Activated T-cell treated with anti-CD3 and anti-CD28 coated beads for 24 hours (primary cell): ENCODE measurements around the gene KAT14.
"Not testable (repeated sequence)": the region's sequence is repeated elsewhere in the genome, so short reads cannot be mapped to it uniquely, and the experiment has no call there.

Experiments used
- DNase-seq: peaks from one replicate; pipeline ENCODE4 v3.0.0-alpha.2; 2020; ENCODE audit warnings: low read depth

The KAT14 gene

DNA sequence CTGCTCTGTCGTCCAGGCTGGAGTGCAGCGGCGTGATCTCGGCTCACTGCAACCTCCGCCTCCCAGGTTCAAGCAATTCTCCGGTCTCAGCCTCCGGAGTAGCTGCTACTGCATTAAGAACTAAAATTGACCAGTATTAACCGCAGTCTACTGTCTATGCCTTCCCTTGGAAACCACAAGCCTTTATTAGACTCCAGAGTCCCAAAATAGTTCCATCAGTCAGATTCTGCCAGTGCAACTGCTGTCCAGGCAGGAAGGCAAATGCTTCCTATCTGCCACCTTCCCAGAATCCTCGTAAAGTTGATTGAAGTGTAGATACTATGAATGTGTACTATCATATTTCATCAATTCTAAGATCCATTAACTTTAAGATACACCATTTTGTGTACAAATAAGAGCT is 16.7 kb downstream of the KAT14 start:
- no peak for DNase-seq

DNA sequence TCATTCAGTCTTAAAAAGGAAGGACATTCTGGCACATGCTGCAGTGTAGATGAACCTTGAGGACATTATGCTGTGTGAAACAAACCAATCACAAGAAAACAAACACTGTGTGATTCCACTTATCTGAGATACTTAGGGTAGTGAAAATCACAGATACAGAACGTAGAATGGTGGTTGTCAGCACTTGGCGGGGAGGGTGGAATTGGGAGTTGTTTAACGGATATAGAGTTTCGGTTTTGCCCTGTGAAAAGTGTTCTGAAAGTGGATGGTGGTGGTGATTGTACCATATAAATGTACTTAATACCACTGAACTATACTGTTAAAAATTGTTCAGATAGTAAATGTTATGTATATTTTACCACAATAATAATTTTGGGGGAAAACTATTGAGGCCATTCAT is 18.4 kb downstream of the KAT14 start:
- no peak for DNase-seq

- no peak for DNase-seq
Observed at GRCh38 chr20:18164356-18164755, 26.7 kb downstream of the KAT14 start.

DNA sequence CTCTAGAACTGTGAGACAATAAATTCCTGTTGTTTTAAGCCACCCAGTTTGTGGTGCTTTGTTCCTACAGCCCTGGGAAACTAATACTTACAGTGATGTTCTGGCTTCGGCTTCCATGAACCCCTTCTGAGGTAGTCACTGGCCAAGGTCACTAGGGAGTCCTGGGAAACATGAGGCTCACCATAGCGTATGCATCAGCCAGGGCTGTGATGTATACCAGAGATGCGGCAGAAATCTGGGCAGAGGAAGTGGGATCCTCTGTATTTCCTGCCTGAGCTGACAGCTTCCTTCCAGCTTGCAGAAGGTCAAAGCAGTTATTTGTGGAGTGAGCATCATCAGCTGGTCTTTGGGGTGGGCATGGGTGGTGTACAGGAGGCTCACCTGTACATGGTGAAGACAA is 27.9 kb downstream of the KAT14 start:
- no peak for DNase-seq

- no peak for DNase-seq
Observed at GRCh38 chr20:18166241-18166881, 28.7 kb downstream of the KAT14 start.

GRCh38 chr20:18166950-18167349 is 29.3 kb downstream of the KAT14 start:
- DNase-seq = no peak

DNA sequence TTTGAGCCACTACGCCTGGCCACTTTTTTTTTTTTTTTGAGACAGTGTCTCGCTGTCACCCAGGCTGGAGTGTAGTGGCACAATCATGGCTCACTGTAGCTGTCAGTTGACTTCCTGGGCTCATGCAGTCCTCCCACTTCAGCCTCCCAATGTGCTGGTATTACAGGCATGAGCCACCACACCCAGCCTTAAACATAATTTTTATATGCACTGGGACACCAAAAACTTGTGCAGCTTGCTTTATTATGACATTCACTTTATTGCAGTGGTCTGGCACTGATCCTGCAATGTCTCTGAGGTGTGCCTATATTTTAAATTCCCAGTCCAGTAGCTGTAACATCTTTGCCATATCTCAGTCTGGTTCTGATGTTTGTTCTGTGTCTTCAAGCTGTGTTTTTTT is 34.7 kb downstream of the KAT14 start:
- no peak for DNase-seq

DNA sequence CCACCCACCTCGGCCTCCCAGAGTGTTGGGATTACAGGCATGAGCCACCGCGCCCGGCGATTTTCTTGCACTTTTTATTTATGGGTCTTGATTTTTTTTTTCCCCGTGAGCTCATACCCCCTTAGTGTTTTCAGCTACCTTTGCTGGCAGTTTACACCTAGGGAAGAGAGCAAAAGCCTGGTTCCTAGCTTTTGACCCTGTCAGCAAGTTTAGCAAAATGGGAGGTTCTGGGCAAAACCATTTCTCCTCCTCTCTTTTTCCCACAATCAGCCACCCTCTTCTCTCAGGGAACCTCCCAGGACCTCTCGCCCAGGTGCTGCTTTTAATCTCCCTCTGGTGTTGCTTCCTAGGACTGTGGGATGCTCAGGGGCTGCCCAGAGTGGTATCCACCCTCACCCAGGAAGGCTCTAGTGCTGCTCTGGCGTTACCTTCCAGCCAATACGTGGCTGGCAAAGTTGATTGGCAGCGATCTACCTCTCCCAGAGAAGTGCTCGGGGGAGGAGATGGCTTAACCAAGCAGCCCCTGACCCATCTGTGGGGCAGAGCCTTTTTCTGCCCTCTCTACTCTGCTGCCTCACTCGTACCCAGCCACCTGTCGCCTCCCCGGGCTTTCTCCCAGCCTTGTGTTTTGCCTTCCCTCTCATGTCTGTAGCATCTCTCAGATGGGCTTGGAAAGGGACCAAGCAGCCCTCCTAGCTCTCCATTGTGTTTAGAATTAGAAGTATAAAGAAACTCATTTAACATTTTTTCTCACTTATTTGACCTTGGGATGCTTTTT is 37.4 kb downstream of the KAT14 start:
- no peak for DNase-seq

GRCh38 chr20:18176318-18176785 is 38.7 kb downstream of the KAT14 start:
- no peak for DNase-seq

DNA sequence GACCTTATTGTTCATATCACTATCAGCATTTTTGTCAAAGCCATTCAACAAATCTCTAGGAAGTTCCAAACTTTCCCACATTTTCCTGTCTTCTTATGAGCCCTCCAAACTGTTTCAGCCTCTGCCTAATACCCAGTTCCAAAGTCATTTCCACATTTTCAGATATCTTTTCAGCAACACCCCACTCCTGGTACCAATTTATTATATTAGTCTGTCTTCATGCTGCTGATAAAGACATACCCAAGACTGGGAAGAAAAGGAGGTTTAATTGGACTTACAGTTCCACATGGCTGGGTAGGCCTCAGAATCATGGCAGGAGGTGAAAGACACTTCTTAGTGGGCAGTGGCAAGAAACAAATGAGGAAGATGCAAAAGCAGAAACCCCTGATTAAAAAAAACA is 42.7 kb downstream of the KAT14 start:
- not testable (repeated sequence) for DNase-seq

GRCh38 chr20:18180815-18181214 is 43.2 kb downstream of the KAT14 start:
- DNase-seq = no peak

GRCh38 chr20:18187020-18187419 is 49.4 kb downstream of the KAT14 start:
- no peak for DNase-seq

DNA sequence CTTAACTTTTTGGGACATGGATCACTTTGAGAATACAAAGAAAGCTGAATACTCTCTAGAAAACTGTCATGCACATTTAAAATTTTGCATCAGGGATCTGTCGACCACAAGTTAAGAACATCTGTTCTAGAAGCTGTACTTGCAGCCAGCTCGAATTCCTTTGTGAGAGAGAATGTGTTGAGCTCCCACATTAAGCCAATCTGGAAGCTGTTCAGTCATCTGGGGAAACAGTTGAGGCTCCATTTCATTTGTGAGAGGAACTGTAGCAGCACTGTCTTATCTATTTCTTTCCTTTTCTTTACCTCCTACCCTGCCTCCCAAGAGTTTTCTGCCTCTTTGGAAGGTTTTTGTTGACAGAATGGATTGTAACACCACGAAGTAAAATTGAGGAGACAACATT is 50.8 kb downstream of the KAT14 start:
- DNase-seq = no peak

- no peak for DNase-seq
Observed at GRCh38 chr20:18190338-18191233, 52.9 kb downstream of the KAT14 start.

DNA sequence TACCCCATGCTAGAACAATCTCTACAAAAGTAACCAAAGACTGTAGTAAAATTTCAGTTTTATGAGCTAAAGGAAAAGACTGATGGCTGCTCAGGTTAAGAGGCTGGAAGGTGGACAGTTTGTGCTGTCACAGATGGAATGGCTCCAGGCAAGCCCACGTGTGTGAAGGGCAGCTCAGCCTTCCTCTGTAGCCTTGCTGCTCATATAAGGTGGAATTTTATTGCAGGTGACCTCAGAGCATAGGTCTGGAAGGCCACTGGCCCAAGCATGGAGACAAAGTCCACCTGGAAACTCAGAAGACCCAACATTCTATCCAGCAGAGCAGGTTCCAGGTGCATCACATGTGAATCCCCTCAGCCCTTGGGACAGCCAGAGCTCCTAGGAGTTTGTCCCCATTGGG is 53.6 kb downstream of the KAT14 start:
- DNase-seq = no peak

GRCh38 chr20:18194461-18194860 is 56.8 kb downstream of the KAT14 start:
- not testable (repeated sequence) for DNase-seq

DNA sequence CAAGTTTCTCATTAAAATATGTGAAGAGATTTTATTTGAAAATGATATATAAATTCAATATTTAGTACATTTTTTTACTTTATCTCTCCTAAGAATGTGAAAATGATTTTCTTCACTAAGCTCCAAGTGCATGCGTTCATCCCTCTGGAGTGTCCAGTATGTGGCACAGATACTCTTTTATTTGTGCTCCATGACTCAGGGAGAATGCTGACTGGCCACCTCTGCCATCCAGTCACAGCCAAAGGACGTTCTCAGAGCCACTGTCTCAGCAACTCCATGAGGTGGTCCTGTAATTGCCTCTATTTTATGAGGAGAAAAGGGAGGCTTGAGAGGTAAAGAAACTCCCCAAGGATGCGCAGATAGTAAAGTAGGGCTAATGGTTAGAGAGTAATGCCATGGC is 58.3 kb downstream of the KAT14 start:
- DNase-seq = no peak

GRCh38 chr20:18197382-18198070 is 59.9 kb downstream of the KAT14 start:
- DNase-seq = no peak

DNA sequence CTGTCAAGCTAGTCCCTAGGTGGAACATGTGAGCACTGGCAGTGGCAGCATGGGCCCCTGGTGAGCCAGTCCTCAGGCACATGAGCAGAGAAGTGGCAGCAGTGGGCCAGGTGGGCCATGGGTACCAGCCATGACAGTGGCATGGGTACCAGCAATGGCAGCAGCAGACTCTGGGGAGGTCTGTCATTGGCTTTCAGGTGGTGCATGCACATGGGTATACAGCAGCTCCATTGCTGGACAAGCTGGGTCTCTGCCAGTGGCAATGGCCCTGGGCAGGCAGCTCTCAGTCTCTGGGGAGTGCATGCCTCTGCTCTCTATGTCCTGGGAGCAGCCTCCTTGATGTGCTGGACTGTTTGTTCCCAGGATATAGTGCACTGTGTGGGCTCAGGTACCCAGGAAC is 65.3 kb downstream of the KAT14 start:
- DNase-seq = no peak

GRCh38 chr20:18203700-18204099 is 66.0 kb downstream of the KAT14 start:
- not testable (repeated sequence) for DNase-seq

GRCh38 chr20:18213002-18213401 is 75.3 kb downstream of the KAT14 start:
- no peak for DNase-seq

- no peak for DNase-seq
Observed at GRCh38 chr20:18215566-18215965, 77.9 kb downstream of the KAT14 start.
